HG02970 (cell line): ENCODE results near the gene GLUD1.
"Not testable (repeated sequence)": the region's sequence is repeated elsewhere in the genome, so short reads cannot be mapped to it uniquely, and the experiment has no call there.

ENCODE experiments used
- ATAC-seq: cut with Tn5 transposase; IDR thresholded peaks from one replicate; pipeline ENCODE4 v1.9.1; 2021; ENCODE audit warnings: mild to moderate bottlenecking, moderate library complexity, moderate number of reproducible peaks; ENCODE audit not compliant: unreplicated experiment, low FRiP score

Gene GLUD1

GRCh38 chr10:87092376-87092860, 2.2 kb downstream of the GLUD1 start:
- ATAC-seq = no peak

GRCh38 chr10:87090779-87091178, 3.9 kb downstream of the GLUD1 start:
- no peak for ATAC-seq

GRCh38 chr10:87089746-87090145, 4.9 kb downstream of the GLUD1 start:
- no peak for ATAC-seq

GRCh38 chr10:87085537-87085936, 9.1 kb downstream of the GLUD1 start:
- ATAC-seq = no peak

GRCh38 chr10:87084291-87084782, 10.3 kb downstream of the GLUD1 start:
- not testable (repeated sequence) for ATAC-seq

- ATAC-seq = not testable (repeated sequence)
These were observed 10.9 kb downstream of the GLUD1 start for GRCh38 chr10:87083576-87084290.

- not testable (repeated sequence) for ATAC-seq
These were observed 12.4 kb downstream of the GLUD1 start for GRCh38 chr10:87082219-87082618.

GRCh38 chr10:87081574-87081973, 13.1 kb downstream of the GLUD1 start:
- not testable (repeated sequence) for ATAC-seq

- ATAC-seq = not testable (repeated sequence)
These were observed 14.0 kb downstream of the GLUD1 start for GRCh38 chr10:87080621-87081020.

- ATAC-seq = no peak
These were observed 15.4 kb downstream of the GLUD1 start for GRCh38 chr10:87079106-87079836.

GRCh38 chr10:87076421-87076820, 18.2 kb downstream of the GLUD1 start:
- ATAC-seq = not testable (repeated sequence)

GRCh38 chr10:87072449-87072848, 22.2 kb downstream of the GLUD1 start:
- ATAC-seq = no peak

GRCh38 chr10:87068281-87068680, 26.4 kb downstream of the GLUD1 start:
- ATAC-seq = no peak

GRCh38 chr10:87066865-87067264, 27.8 kb downstream of the GLUD1 start:
- no peak for ATAC-seq

GRCh38 chr10:87066178-87066577, 28.5 kb downstream of the GLUD1 start:
- ATAC-seq = no peak

GRCh38 chr10:87064651-87065050, 30.0 kb downstream of the GLUD1 start:
- no peak for ATAC-seq

GRCh38 chr10:87060280-87060928, 34.2 kb downstream of the GLUD1 start:
- no peak for ATAC-seq

GRCh38 chr10:87059401-87059800, 35.2 kb downstream of the GLUD1 start:
- no peak for ATAC-seq

- no peak for ATAC-seq
These were observed 36.5 kb downstream of the GLUD1 start for GRCh38 chr10:87058171-87058570.

- no peak for ATAC-seq
These were observed 40.0 kb downstream of the GLUD1 start for GRCh38 chr10:87054373-87055295.
